NCI-H345 (cell line): ENCODE data around the gene DUOX2.
"Not testable (repeated sequence)": the region's sequence is repeated elsewhere in the genome, so short reads cannot be mapped to it uniquely, and the experiment has no call there.

Source experiments
- DNase-seq: peaks from one replicate; lab custom pipeline; 2025; lab: John Stamatoyannopoulos, UW

Gene DUOX2

GRCh38 chr15:45118996-45119395 is 5.0 kb upstream of the DUOX2 start:
- DNase-seq, result no peak

- DNase-seq, result peak; percentile 81
Observed at GRCh38 chr15:45118131-45118588, 4.2 kb upstream of the DUOX2 start.

DNA sequence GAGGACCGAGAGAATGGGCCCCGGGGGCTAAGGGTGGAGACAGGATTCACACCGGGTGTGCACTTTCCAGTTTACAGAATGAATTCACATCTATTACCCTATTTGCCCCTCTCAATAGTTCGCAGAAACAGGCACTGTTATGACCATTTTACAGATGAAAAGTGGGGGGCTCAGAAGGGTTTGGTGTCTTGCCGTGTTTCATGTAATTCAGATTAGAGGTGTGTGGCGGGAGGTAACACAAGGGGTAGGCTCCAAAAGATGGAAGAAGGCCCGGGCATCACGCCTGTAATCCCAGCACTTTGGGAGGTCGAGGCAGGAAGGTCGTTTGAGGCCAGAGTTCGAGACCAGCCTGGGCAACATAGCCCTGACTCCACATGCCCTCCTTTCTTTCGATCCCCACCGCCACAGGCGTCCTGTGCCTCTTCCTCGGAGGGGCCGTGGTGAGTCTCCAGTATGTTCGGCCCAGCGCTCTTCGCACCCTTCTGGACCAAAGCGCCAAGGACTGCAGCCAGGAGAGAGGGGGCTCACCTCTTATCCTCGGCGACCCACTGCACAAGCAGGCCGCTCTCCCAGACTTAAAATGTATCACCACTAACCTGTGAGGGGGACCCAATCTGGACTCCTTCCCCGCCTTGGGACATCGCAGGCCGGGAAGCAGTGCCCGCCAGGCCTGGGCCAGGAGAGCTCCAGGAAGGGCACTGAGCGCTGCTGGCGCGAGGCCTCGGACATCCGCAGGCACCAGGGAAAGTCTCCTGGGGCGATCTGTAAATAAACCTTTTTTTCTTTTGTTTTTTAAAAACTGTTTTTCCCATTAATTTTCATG is 3.5 kb upstream of the DUOX2 start:
- DNase-seq, result no peak

- no peak for DNase-seq
Observed at GRCh38 chr15:45116482-45117307, 2.7 kb upstream of the DUOX2 start.

GRCh38 chr15:45116006-45116481 is 2.1 kb upstream of the DUOX2 start:
- DNase-seq, result no peak

- no peak for DNase-seq
Observed at GRCh38 chr15:45115312-45115820, 1.4 kb upstream of the DUOX2 start.

GRCh38 chr15:45114751-45115085 is 746 bp upstream of the DUOX2 start:
- DNase-seq, result no peak

DNA sequence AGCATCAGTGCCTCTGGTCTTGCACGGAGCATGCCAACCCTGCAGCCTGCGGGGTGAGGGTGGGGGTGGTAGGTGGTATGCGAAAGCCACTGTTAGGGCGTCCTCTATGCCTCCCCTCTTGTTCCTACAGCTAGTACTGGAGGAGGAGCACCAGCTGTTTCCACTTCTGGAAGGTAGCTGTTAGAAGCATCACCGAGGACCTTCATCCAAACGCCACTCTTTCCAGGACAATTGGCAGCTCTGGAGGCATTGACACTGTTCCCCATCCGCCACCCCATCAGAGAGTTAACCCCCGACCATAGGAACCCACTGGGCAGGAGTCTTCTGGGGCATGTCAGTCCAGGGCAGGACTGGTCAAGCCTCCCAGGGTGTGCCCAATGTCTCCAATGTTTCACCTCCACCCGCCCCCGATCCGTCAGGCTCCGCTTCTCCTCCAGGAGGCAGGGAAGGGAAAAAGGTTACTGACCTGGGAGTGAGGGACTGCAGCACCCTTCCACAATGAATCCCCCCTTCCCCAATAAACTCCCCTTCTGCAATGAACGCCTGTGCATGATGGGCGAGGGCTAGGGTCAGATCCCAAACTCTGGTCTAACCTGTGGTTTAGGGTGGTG is 487 bp downstream of the DUOX2 start:
- no peak for DNase-seq

DNA sequence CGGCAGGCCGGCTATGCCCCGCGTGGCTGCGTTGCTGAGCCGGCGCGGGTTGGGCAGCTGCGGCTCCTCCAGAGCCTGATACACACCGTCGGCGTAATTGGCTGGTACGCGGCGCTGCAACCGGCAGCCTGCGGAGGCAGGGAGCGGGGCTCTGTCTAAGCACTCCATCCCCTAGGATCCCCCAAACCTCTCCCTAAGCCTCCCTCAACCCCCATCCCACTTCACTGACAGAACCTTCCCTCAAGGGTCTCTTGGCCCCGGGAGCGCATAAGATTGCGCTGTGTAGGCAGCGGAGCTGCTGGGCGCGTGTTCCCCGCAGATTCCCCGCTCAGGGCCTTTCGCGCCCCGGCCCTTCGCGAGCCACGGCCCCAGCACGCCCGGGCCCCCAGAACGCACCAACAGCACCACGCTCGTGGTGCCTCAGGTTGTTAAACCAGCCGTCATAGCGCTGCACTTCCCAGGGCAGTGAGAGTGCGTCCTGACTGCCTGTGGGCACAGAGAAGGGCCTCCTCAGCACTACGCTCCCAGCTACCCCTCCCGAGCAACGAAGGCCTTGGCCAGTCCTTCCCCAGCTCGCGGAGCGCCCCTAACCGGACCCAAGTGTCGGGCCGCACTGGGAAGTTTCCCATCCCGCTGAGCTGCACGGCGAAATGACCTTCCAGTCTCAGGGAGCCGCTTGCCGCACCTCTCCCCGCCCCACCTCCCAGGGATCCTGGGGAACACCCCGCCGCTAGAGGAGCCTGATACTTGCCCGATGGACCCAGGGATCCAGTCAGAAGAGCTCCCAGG is 1.2 kb downstream of the DUOX2 start:
- DNase-seq, result no peak

- no peak for DNase-seq
Observed at GRCh38 chr15:45112143-45112590, 1.8 kb downstream of the DUOX2 start.

DNA sequence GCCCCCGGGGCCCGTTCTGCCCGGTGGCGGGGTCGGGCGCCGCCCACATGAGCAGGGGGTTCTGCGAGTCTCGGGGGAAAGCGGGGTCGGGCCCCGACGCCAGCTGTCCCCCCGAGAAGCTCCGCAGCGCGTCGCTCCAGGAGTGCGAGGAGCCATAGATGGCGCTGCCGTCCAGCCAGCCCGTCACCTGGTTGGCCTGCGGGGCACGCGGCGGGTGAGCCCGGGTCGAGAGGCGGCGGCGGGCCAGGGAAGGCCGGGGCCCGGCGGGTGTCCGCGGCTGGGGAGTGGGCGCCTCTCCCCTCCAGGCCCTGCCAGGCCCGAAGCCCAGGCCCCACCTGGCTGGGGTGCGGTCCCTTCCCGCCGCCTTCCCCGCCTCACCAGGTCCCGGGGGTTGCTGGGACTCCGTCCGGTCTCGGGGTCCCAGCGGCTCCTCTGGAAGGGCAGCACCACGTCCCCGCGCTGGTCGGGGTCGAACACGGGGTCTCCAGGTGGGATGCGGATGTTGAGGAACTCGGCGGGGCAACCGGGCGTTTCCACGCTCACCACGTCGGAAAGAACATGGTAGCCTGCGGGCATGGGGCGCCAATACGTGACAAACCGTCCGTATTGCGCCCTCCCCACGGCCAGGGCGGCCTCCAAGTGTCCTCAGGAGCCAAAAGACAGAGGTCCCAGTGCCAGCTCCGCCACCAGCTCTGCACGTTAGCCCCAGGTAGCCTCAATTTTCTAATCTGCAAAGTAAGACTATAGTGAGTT is 2.4 kb downstream of the DUOX2 start:
- no peak for DNase-seq

- DNase-seq, result no peak
Observed at GRCh38 chr15:45110256-45110820, 3.6 kb downstream of the DUOX2 start.

- no peak for DNase-seq
Observed at GRCh38 chr15:45107941-45108630, 5.9 kb downstream of the DUOX2 start.

DNA sequence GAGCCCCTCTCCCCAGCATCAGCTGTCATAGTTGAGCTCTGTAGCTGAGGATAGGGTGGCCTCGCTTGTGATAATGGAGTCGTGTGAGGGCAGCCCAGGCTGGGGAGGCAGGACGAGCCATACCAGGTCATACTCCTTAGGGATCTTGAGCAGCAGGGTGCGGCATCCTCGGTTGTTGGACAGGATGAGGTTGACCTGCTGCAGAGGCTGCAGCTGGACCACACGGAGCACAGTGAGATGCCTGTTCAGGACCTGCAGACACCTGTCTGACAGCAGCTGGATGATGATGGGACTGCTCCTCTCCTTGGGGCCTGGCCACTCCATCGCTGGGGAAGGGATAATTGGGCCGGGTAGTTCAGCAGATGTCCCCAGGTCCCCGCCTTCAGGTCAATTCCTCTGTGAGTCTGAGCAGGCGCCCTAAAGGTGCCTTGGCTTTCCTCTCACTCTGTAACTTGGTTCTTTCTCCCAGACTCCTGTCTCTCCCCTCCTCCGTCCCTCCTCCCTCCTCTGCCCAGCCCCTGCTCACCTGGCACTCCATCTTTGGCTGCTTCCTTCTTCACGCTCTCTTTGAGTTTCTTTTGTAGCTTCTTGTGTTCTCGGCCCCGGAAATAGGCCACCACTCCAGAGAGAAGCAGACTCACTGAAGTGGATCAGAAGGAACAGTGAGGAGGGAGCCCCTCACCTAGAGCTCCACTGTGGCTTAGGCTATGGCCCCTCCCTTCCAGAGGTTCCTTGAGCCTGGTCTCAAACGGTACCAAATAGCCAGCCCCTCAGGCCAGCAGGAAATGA is 7.8 kb downstream of the DUOX2 start:
- DNase-seq, result no peak

DNA sequence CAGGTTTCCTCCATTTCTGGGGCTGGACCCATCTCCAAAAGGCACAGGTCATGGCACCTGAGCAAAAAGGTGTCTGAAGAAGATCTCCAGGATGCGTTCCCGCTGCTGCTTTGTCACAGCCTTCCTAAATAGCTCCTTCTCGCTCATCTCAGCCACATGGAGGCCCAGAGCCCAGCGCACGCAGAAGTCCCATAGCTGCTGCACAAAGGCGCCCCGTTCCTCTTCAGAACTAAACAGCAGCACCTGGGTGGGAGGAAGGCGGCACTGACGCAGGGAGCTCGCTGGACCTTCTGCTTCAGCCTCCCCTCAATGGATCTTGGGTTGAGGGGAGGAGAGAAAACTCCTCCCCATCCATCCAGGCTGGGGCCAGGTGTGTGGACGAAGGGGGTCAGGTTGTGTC is 8.4 kb downstream of the DUOX2 start:
- DNase-seq, result no peak

DNA sequence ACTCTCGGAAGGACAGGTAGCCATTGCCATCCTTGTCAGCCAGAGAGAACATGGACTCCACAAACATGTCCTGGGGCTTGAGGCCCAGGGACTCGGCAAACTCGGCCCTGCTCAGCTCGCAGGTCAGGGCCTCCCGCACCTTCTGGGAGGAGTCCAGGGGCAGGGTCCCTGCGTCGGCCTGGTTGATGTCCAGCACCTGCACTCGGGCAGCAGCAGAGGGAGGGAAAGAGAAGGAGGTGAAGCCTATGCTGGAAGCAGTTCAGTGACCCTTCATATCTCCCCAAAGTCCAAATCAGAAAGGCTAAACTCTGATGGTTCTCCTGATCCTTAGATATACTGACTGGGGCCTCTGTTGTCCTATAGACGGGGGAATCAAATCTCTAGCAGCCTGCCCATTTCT is 9.8 kb downstream of the DUOX2 start:
- DNase-seq, result not testable (repeated sequence)

DNA sequence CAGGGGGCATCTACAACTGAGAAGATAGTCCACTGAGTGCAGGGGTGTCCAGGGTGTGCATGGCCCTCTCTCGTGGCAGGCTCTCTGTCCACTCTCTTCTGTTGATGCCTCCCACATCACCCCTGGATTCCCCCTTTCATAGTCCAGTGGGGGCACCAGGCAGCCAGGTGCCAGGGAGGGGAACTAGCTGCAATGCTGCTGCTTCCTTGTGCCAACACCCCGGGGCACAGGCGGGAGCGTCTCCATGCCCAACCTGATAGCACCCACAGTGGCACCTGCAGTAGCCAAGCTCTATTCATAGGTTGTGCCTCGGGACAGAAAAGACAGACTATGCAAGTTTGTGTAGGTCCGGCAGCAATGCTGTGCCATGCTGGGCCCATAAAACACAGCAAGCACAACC is 11.7 kb downstream of the DUOX2 start:
- no peak for DNase-seq

DNA sequence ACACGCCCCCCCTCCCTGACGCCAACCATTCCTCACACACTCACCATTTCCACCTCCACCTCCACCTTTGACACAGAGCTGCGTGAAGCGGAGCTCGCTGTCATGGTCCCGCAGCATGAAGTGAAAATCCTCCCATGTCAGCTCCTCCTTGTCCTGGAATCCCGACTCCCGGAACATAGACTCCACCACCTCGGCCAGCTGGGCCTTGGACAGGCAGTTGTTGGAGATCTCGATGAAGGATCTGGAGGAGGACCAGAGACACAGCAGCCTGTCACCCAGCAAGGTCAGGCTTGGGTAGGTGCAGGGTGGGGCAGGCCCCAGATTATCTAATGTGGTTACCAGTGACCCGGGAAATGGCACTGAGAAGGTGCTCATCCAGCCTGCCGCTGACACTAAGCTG is 12.2 kb downstream of the DUOX2 start:
- no peak for DNase-seq
